Smooth muscle cell (in vitro differentiated cells): ENCODE data around the gene KCNN3. TPM values are rescaled to one million over a fixed set of nuclear protein-coding genes. Genes with fewer than 3 reads are reported as not detected.

Source experiments
- DNase-seq: peaks from one replicate; lab custom pipeline; 2025; ENCODE audit not compliant: unreplicated experiment; lab: John Stamatoyannopoulos, UW
- H2AFZ ChIP-seq: fragments of 200-600 bp; sonication (generic); 2 replicates; pipeline ENCODE4 v1.6.0; 2016; ENCODE audit warnings: antibody characterized with exemption, low read depth, mild to moderate bottlenecking
- H3F3A ChIP-seq: fragments of 200-600 bp; sonication (generic); 2 replicates; pipeline ENCODE4 v1.6.0; 2017; ENCODE audit warnings: antibody characterized with exemption, low read depth
- H3K27ac ChIP-seq: fragments of 200-600 bp; sonication (generic); 2 replicates; pipeline ENCODE4 v1.5.1; 2016; ENCODE audit warnings: low read depth, mild to moderate bottlenecking
- H3K27me3 ChIP-seq: fragments of 200-600 bp; sonication (generic); 2 replicates; pipeline ENCODE4 v1.6.1; 2016; ENCODE audit warnings: low read depth, mild to moderate bottlenecking
- H3K36me3 ChIP-seq: fragments of 200-600 bp; sonication (generic); 2 replicates; pipeline ENCODE4 v1.5.1; 2016; ENCODE audit warnings: low read depth
- H3K4me1 ChIP-seq: fragments of 200-600 bp; sonication (generic); 2 replicates; pipeline ENCODE4 v1.5.1; 2016; ENCODE audit warnings: low read depth
- H3K4me2 ChIP-seq: fragments of 200-600 bp; sonication (generic); 2 replicates; pipeline ENCODE4 v1.6.0; 2016; ENCODE audit warnings: mild to moderate bottlenecking
- H3K4me3 ChIP-seq: fragments of 200-600 bp; sonication (generic); 2 replicates; pipeline ENCODE4 v1.5.1; 2016; ENCODE audit warnings: mild to moderate bottlenecking
- H3K79me2 ChIP-seq: fragments of 200-600 bp; sonication (generic); 2 replicates; pipeline ENCODE4 v1.6.0; 2016; ENCODE audit warnings: low read depth, mild to moderate bottlenecking
- H3K9ac ChIP-seq: fragments of 200-600 bp; sonication (generic); 2 replicates; pipeline ENCODE4 v1.6.0; 2016; ENCODE audit warnings: low read depth
- H3K9me3 ChIP-seq: fragments of 200-600 bp; sonication (generic); replicated peaks from 2 replicates; pipeline ENCODE4 v1.5.1; 2016; ENCODE audit warnings: low read depth
- H4K20me1 ChIP-seq: fragments of 200-600 bp; sonication (generic); 2 replicates; pipeline ENCODE4 v1.6.0; 2016; ENCODE audit warnings: low read depth
- CTCF ChIP-seq: fragments of 200-600 bp; sonication (generic); IDR thresholded peaks from 2 replicates; pipeline ENCODE4 v1.5.1; 2017; ENCODE audit warnings: borderline replicate concordance, mild to moderate bottlenecking, antibody characterized with exemption; ENCODE audit not compliant: insufficient read depth, poor library complexity, severe bottlenecking
- WGBS: methylation state at CpG from one replicate; pipeline ENCODE4 v1.1.7; 2016; ENCODE audit warnings: low lambda C conversion rate; 5-methylcytosine and 5-hydroxymethylcytosine counted together
- polyA plus RNA-seq: library from polyadenylated mRNA; unstranded; fragments of >200 nt; fragmentation: Nextera tagmentation; extraction: Ambion mirVana; gene quantifications from 2 replicates; pipeline ENCODE4 v1.2.1, GENCODE V29; 2016
- total RNA-seq: library from RNA; depleted of rRNA; stranded (reverse); fragments of >200 nt; gene quantifications from 2 replicates; pipeline ENCODE4 v1.2.3, GENCODE V29; 2014

Gene KCNN3
- total and polyA plus RNA-seq, 2 experiments from 2014 or later = 0.18 to 0.77 TPM

GRCh38 chr1:154807048-154807591 lies 63.0 kb downstream of the KCNN3 start:
- Histone ChIP-seq H3K4me3 (no peak overlapping the region), H3K4me1 (no peaks in the 10 kb centered on the region), H3F3A (no peaks in the 10 kb centered on the region), H3K4me2 (no peak overlapping the region), H3K36me3 (no peaks in the 10 kb centered on the region), H3K79me2 (no peaks in the 10 kb centered on the region), H4K20me1 (no peaks in the 10 kb centered on the region), H3K27ac (no peak overlapping the region), H2AFZ (no peak overlapping the region), H3K9me3 (no peaks in the 10 kb centered on the region), H3K27me3 (peaks cover 28% of the 10 kb centered on the region), H3K9ac (no peak overlapping the region)
- no peak for DNase-seq
- no peak for TF ChIP-seq CTCF
- 82% methylated on average over 12 of the region's 12 CpGs for WGBS

- no peak for TF ChIP-seq CTCF
- no peaks in the 10 kb centered on the region for H4K20me1 ChIP-seq
- H3K4me1 ChIP-seq = no peaks in the 10 kb centered on the region
- H3K27ac ChIP-seq = no peak overlapping the region
- H3K27me3 ChIP-seq = peaks cover 31% of the 10 kb centered on the region
- no peak overlapping the region for H2AFZ ChIP-seq
- no peaks in the 10 kb centered on the region for H3K79me2 ChIP-seq
- no peaks in the 10 kb centered on the region for H3F3A ChIP-seq
- H3K9me3 ChIP-seq = no peaks in the 10 kb centered on the region
- H3K36me3 ChIP-seq = no peaks in the 10 kb centered on the region
- 89% methylated on average over 3 of the region's 3 CpGs for WGBS
- no peak overlapping the region for H3K4me3 ChIP-seq
- no peak overlapping the region for H3K4me2 ChIP-seq
- DNase-seq = no peak
- H3K9ac ChIP-seq = no peak overlapping the region
Measured at GRCh38 chr1:154806333-154806732, 63.7 kb downstream of the KCNN3 start.

- Histone ChIP-seq H3K79me2 (no peaks in the 10 kb centered on the region), H3K9me3 (no peaks in the 10 kb centered on the region), H3K4me2 (no peak overlapping the region), H3K9ac (no peak overlapping the region), H3K27me3 (peaks cover 40% of the 10 kb centered on the region), H3K27ac (no peak overlapping the region), H3K4me3 (no peak overlapping the region), H2AFZ (no peak overlapping the region), H3F3A (no peaks in the 10 kb centered on the region), H3K36me3 (no peaks in the 10 kb centered on the region), H4K20me1 (no peaks in the 10 kb centered on the region), H3K4me1 (no peaks in the 10 kb centered on the region)
- WGBS = 75% methylated on average over 8 of the region's 8 CpGs
- no peak for DNase-seq
- TF ChIP-seq CTCF = no peak
Measured at GRCh38 chr1:154802982-154803920, 66.8 kb downstream of the KCNN3 start.
